GM18507 (cell line): Measurements from ENCODE around the gene MTMR12.
"Not testable (repeated sequence)": the region's sequence is repeated elsewhere in the genome, so short reads cannot be mapped to it uniquely, and the experiment has no call there.

Source experiments
- DNase-seq: peaks from one replicate; pipeline ENCODE4 v3.0.0; 2011; ENCODE audit warnings: low read depth; ENCODE audit not compliant: insufficient read length; ENCODE audit errors: extremely low spot score
- FAIRE-seq: peaks from 2 replicates; lab custom pipeline; 2011; peaks lifted over from hg19 to GRCh38; lab: Jason Lieb, UNC

MTMR12 gene

GRCh38 chr5:32281378-32282133, 31.2 kb downstream of the MTMR12 start:
- FAIRE-seq, DNase-seq: not testable (repeated sequence)

GRCh38 chr5:32280656-32281081, 32.1 kb downstream of the MTMR12 start:
- DNase-seq (peak; percentile 30), FAIRE-seq (peak; percentile 87)

GRCh38 chr5:32279786-32280185, 33.0 kb downstream of the MTMR12 start:
- FAIRE-seq: no peak
- DNase-seq: no peak

- FAIRE-seq (no peak), DNase-seq (no peak)
Observed at GRCh38 chr5:32279223-32279622, 33.5 kb downstream of the MTMR12 start.

- no peak for FAIRE-seq
Observed at GRCh38 chr5:32278406-32278805, 34.3 kb downstream of the MTMR12 start.

GRCh38 chr5:32277798-32278197, 34.9 kb downstream of the MTMR12 start:
- FAIRE-seq (no peak), DNase-seq (no peak)

More at GRCh38 chr5:32278406-32278805, 34.3 kb downstream of the MTMR12 start:
- no peak for DNase-seq

GRCh38 chr5:32276173-32276853, 36.4 kb downstream of the MTMR12 start:
- no peak for DNase-seq

GRCh38 chr5:32275396-32275741, 37.4 kb downstream of the MTMR12 start:
- FAIRE-seq (no peak), DNase-seq (no peak)

More at GRCh38 chr5:32276173-32276853, 36.4 kb downstream of the MTMR12 start:
- FAIRE-seq: peak; percentile 48

GRCh38 chr5:32274548-32275395, 38.0 kb downstream of the MTMR12 start:
- DNase-seq: no peak
- FAIRE-seq: no peak

GRCh38 chr5:32273821-32274220, 38.9 kb downstream of the MTMR12 start:
- FAIRE-seq (no peak), DNase-seq (no peak)

- FAIRE-seq: no peak
- no peak for DNase-seq
Observed at GRCh38 chr5:32272746-32273145, 40.0 kb downstream of the MTMR12 start.

- FAIRE-seq: no peak
Observed at GRCh38 chr5:32270946-32271345, 41.8 kb downstream of the MTMR12 start.

GRCh38 chr5:32270178-32270577, 42.6 kb downstream of the MTMR12 start:
- DNase-seq: no peak

More at GRCh38 chr5:32270946-32271345, 41.8 kb downstream of the MTMR12 start:
- no peak for DNase-seq

GRCh38 chr5:32265902-32266301, 46.8 kb downstream of the MTMR12 start:
- FAIRE-seq: no peak
- no peak for DNase-seq

More at GRCh38 chr5:32270178-32270577, 42.6 kb downstream of the MTMR12 start:
- no peak for FAIRE-seq

- no peak for DNase-seq
- no peak for FAIRE-seq
Observed at GRCh38 chr5:32264957-32265572, 47.7 kb downstream of the MTMR12 start.

GRCh38 chr5:32263684-32264083, 49.1 kb downstream of the MTMR12 start:
- FAIRE-seq (no peak), DNase-seq (no peak)

GRCh38 chr5:32261198-32261597, 51.5 kb downstream of the MTMR12 start:
- DNase-seq (no peak), FAIRE-seq (peak; percentile 33)

GRCh38 chr5:32259033-32259432, 53.7 kb downstream of the MTMR12 start:
- FAIRE-seq (no peak), DNase-seq (no peak)

- FAIRE-seq (no peak), DNase-seq (no peak)
Observed at GRCh38 chr5:32258424-32258823, 54.3 kb downstream of the MTMR12 start.

- no peak for FAIRE-seq
- DNase-seq: no peak
Observed at GRCh38 chr5:32255540-32255900, 57.2 kb downstream of the MTMR12 start.
